Amniotic stem cell (primary cell): Measurements from ENCODE around the gene OSBPL3.
A peak's percentile ranks its signal among the peaks of the same experiment; 100 is the strongest.

Experiments
- DNase-seq: peaks from one replicate; lab custom pipeline; 2025; lab: John Stamatoyannopoulos, UW

Gene OSBPL3

GRCh38 chr7:24980534-24981170 is 674 bp upstream of the OSBPL3 start:
- no peak for DNase-seq

GRCh38 chr7:24979470-24979862 is 512 bp downstream of the OSBPL3 start:
- DNase-seq, result peak; percentile 71

- no peak for DNase-seq
Measured at GRCh38 chr7:24978843-24979469, 1.0 kb downstream of the OSBPL3 start.

GRCh38 chr7:24975644-24976260 is 4.2 kb downstream of the OSBPL3 start:
- peak; percentile 42 for DNase-seq

- no peak for DNase-seq
Measured at GRCh38 chr7:24975172-24975571, 4.8 kb downstream of the OSBPL3 start.

GRCh38 chr7:24974026-24974832 is 5.7 kb downstream of the OSBPL3 start:
- no peak for DNase-seq

- peak; percentile 58 for DNase-seq
Measured at GRCh38 chr7:24972991-24973390, 7.0 kb downstream of the OSBPL3 start.

- DNase-seq, result no peak
Measured at GRCh38 chr7:24972166-24972477, 7.9 kb downstream of the OSBPL3 start.

- peak; percentile 23 for DNase-seq
Measured at GRCh38 chr7:24971333-24972165, 8.4 kb downstream of the OSBPL3 start.

GRCh38 chr7:24970676-24971075 is 9.3 kb downstream of the OSBPL3 start:
- no peak for DNase-seq

- no peak for DNase-seq
Measured at GRCh38 chr7:24968165-24968564, 11.8 kb downstream of the OSBPL3 start.

- DNase-seq, result no peak
Measured at GRCh38 chr7:24967696-24968095, 12.3 kb downstream of the OSBPL3 start.

GRCh38 chr7:24966802-24967201 is 13.2 kb downstream of the OSBPL3 start:
- DNase-seq, result no peak

GRCh38 chr7:24965831-24966708 is 13.9 kb downstream of the OSBPL3 start:
- DNase-seq, result no peak

- no peak for DNase-seq
Measured at GRCh38 chr7:24964191-24964590, 15.8 kb downstream of the OSBPL3 start.

GRCh38 chr7:24963218-24963617 is 16.8 kb downstream of the OSBPL3 start:
- DNase-seq, result no peak

GRCh38 chr7:24962418-24962962 is 17.5 kb downstream of the OSBPL3 start:
- no peak for DNase-seq

GRCh38 chr7:24959735-24960485 is 20.1 kb downstream of the OSBPL3 start:
- DNase-seq, result no peak

GRCh38 chr7:24958399-24958798 is 21.6 kb downstream of the OSBPL3 start:
- DNase-seq, result no peak

- DNase-seq, result no peak
Measured at GRCh38 chr7:24956021-24956420, 24.0 kb downstream of the OSBPL3 start.
